ENCODE data around the gene HOXB6.
A peak's percentile ranks its signal among the peaks of the same experiment; 100 is the strongest.

The HOXB6 gene

DNA sequence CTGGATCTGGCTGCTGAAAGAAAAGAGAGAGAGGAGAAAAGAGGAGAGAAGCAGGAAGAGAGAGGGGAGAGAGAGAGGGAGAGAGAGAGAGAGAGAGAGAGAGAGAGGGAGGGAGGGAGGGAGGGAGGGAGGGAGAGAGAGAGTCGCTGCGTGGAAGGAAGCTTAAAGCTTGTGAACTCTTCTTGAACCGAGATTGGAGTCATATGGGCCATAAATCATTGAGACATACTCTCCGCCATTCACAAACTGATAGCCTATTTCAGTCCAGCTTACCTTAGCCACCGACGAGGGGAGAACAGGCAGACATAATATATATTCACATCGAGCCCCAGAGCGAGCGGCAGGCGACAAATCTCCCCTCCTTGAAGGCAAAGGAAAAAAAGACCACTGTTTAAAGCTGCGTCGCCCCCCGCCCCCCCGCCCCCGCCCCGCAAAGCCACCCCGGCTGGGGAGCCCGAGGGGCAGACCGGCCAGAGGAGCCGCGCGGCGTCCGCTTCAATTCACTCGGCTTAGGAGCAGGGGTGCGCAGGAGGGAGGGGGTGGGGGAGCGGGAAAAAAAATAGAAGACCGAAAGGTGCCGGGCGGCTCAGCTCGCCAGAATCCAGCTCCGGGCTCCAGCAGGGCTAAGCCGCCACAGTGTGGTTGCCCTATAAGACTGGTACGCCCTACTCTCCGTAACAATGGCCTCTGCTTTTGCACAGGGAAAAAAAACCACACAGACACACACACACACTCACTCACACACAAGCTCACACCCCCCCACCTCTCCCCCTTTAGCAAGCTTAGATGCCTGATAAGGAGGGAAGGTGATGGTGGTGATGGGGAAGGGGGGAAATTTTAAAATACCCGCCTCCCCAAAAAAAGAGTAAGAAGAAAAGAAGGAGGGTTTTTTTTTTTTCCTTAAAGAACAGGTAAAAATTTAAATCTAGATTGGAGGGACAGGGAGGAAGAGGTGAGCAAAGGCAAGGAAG is 49.2 kb downstream of the HOXB6 start:
- TF ChIP-seq, protein P1, sequence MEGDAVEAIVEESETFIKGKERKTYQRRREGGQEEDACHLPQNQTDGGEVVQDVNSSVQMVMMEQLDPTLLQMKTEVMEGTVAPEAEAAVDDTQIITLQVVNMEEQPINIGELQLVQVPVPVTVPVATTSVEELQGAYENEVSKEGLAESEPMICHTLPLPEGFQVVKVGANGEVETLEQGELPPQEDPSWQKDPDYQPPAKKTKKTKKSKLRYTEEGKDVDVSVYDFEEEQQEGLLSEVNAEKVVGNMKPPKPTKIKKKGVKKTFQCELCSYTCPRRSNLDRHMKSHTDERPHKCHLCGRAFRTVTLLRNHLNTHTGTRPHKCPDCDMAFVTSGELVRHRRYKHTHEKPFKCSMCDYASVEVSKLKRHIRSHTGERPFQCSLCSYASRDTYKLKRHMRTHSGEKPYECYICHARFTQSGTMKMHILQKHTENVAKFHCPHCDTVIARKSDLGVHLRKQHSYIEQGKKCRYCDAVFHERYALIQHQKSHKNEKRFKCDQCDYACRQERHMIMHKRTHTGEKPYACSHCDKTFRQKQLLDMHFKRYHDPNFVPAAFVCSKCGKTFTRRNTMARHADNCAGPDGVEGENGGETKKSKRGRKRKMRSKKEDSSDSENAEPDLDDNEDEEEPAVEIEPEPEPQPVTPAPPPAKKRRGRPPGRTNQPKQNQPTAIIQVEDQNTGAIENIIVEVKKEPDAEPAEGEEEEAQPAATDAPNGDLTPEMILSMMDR (conservative IDR thresholded peaks at IDR 0.05): no peak
- H3K27ac ChIP-seq: peak overlapping the region; percentile 38; the same call in 1 of the 2 replicates

DNA sequence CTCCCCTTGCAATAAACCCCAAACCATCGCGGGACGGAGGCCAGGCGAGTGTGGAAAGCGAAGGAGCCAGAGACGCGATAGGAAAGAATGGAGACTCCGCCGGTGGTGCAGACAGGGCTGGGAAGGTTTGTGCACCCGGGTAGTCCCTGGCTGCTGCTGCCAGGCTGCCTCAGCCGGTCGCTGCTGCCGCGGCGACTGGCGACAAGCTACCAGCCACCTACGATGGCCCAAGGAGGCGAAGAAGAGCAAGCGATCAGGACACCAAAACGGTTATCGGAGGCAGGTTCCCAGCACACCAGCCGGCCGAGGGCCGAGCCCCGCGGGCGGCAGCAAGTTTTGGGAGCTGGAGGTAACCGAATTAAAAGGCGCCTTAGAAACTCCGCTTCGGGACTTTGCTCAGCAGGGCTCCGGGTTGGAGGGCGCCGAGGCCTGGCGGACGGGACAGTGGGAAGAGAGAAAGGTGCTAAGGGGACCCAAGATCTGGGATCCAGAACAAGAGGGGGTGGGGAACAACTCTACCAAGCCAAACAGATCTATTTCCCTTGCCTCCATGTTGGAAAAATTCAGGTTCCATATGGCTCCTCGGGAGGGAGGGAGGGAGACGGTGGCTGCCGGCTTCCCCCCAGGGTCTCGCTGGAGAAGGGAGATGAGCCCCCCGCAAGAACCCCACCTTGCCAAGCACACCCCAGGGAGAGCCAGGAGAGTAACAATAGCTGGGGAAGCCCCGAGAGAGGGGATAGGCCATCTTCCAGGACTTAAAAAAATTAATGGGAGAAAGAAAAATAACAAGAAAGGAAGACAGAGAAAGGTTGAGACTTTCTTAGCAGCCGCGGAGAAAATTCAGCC is 50.2 kb downstream of the HOXB6 start:
- H3K27ac ChIP-seq: no peak overlapping the region
- TF ChIP-seq, protein P1 (conservative IDR thresholded peaks at IDR 0.05): no peak

DNA sequence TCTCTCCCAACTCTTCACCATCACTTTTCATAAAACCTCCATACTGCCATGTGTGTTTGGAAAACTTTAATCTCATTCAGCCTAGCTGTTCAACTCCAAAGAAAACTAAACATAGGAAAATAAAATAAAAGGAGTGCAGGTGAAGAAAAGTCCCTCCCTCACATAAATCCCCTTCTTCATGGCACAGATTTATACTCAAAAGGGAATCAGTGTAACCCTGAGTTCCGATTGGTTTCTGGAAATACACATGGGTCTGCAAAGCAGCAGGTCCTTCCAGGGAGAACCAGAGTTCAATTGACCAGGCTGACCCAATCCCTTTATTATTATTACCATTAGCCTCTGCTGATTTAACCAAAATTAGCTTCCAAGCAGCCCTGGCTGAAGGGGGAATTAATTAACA is 51.0 kb downstream of the HOXB6 start:
- TF ChIP-seq, protein P1 (conservative IDR thresholded peaks at IDR 0.05): no peak
- H3K27ac ChIP-seq: no peak overlapping the region

DNA sequence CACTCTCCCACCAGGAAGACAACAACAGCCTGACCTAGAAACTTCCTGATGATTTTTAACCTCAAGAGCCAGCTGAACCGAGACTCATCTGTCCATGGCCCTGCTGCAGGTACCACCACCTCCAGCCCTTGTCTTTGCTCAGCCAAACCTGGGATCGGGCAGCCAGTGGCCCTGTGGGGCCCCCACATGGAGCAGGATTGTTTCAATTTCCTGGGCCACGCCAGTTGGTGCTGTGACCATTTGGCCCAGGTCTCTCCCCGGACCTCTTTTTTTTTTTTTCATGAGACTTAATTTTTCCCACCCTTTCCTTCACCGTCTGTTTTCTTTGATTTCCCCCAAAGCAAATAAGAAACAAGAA is 51.6 kb downstream of the HOXB6 start:
- H3K27ac ChIP-seq: no peak overlapping the region
- TF ChIP-seq, protein P1 (conservative IDR thresholded peaks at IDR 0.05): no peak

DNA sequence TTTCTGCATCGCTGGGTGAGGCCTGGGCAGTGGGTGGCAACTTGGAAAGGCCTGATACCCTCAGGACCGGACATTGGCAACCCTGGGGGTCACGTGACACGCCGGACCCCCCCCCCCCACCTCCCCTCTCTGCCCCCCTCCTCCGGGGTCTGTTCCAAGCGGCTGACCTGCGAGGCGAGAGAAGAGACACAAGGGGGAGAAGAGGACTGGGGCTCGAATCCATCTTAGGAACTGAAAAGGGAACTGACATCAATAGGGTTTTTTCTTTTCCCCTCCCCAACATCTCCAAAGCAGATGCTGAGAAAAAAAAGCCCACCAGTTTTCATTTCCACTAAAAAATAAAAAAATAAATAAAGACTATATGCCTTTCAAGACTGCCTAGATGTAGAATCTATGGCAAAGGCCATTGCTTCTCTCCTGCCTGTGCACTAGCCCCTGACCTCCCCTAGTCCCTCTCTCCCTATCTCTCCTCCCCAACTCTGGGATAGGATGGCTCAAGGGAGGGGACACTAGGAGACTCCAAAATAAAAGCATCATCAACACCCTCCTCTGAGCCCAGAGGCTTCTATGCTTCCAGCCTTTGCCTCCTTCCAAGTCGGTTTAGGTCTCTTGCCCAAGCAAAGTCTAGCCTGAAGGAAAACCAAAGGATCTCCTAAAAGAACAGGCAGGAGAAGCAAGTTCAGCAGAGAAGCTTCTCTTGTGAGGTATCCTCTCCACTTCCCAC is 52.2 kb downstream of the HOXB6 start:
- TF ChIP-seq, protein P1 (conservative IDR thresholded peaks at IDR 0.05): no peak
- H3K27ac ChIP-seq: no peak overlapping the region

DNA sequence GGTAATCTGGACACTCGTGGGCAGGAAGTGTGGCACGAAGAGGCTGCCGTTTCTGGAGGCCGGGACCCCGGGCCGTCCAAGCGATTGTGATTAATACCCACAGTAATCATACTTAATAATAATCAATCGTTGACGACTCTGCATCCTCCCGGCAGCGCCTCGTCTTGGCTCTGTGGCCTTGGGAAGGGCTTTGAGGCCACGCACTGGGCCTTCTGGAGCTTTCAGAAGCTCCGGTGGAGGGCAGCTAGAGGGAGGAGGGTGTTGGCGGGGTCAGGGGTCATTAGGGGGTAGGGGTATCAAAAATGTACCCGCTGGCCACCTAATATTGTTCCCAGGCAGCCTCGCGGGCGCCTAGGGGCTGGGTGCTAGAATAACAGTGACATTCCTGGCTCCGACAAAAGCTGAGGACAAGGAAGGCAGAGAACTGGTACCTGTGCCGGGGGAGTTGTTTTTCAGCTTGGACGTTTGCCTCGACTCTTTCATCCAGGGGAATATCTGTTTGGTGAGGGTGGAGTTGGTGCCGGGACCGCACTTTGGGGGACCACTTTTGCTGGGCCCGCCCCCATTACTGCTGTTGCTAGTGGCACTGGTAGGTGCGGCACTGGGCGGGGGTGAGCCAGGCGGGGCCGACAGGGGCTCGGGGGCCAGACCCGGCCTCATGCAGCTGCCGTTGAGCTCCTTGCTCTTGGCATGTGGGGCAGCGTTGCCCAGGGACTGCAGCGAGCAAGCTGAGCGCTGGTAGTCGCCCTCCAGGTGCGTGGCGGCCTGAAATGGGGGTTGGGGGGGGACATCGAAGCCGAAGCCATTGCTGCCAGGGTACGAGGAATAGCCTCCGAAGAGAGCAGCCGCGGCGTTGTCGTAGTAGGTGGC is 53.0 kb downstream of the HOXB6 start:
- no peak overlapping the region for H3K27ac ChIP-seq
- TF ChIP-seq, protein P1 (conservative IDR thresholded peaks at IDR 0.05): no peak
